GM21529 (cell line): ENCODE data around the gene ACTR1B.
"Not testable (repeated sequence)": the region's sequence is repeated elsewhere in the genome, so short reads cannot be mapped to it uniquely, and the experiment has no call there.

Experiments used
- ATAC-seq: cut with Tn5 transposase; IDR thresholded peaks from one replicate; pipeline ENCODE4 v1.9.1; 2021; ENCODE audit not compliant: unreplicated experiment

ACTR1B gene

DNA sequence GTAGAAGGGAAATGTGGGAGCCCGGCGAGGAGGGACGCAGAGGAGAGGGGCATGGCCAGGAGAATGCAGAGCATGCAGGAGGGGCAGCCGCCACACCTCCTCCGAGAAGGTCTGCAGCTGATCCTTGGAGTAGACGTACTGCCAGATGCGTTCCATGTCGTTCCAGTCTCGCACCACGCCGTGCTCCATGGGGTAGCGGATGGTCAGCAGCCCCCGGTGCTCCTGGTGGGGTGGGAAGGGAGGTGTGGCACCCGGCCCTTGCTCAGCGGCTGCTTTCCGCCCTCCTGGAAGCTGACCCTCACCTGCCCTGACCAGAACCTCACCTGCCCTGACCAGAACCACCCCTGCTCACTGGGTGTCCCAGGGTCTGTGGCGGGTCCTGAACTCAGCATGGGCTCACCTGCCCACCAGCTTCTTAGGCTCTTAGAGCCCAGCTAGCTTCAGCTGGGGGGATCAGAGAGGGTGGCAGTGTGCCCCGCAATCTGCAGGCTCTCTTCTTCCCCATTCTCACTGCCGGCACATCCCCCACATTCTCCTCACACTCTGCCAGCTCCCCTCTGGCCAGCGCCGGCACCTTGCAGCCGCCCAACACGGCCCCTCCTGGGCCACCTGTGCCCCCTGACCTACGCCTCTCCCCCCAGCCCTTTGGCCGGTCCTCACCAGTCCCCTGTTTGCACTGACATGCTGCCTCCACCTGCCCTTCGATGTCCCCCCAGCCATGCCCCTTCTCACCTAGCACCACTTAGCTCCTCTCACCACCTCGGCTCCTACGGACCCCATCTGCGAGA lies 4.4 kb downstream of the ACTR1B start:
- no peak for ATAC-seq

DNA sequence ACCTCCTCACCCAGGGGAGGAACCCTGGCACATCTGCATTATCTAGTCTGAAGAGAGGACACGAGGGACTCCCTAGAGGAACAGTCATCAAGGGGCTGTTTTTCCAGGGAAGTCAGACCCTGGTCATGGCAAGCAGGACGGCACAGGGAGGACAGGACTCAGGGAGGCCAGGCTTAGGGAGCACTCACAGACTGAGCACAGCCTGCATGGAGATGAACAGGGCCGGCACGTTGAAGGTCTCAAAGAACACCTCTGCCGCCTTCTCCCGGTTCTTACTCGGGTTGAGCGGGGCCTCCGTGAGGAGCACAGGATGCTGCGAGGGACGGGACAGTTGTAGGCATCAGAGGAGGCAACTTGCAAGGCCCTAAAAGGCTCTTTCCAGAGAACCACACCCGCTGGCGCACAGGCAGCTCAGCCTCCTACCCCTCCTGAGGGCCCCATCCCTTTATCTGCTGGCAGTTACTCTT lies 5.1 kb downstream of the ACTR1B start:
- no peak for ATAC-seq

DNA sequence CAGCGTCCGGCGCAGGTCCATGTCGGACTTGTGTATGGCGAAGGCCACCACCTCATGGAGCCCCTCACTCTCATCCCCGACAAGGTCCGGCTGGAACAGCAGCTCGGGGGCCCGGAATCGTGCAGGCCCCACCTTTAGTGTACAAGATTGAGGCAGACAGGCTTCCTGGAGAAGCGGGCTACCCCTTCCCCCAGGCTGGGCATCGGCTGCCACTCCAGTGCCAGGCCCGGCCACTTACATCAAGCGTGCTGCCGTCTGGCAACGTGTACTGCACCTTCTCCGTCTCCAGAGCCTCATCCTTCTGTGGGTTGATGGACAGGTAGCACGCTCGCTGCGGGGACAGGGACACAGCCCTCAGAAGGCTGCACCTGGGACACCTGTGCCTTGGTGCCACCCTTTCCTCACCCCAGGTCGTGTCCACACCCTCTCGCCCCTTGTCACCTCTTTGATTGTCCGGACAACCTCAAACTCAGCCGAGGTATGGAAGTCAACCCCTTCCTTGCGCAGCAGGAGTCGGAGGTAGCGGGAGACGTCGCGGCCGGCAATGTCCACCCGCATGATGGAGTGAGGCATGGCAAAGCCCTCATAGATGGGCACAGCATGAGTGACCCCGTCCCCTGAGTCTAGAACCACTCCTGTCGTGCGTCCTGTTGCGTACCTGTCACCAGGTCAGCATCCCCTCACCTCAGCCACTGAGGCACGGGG lies 5.7 kb downstream of the ACTR1B start:
- ATAC-seq, result no peak

DNA sequence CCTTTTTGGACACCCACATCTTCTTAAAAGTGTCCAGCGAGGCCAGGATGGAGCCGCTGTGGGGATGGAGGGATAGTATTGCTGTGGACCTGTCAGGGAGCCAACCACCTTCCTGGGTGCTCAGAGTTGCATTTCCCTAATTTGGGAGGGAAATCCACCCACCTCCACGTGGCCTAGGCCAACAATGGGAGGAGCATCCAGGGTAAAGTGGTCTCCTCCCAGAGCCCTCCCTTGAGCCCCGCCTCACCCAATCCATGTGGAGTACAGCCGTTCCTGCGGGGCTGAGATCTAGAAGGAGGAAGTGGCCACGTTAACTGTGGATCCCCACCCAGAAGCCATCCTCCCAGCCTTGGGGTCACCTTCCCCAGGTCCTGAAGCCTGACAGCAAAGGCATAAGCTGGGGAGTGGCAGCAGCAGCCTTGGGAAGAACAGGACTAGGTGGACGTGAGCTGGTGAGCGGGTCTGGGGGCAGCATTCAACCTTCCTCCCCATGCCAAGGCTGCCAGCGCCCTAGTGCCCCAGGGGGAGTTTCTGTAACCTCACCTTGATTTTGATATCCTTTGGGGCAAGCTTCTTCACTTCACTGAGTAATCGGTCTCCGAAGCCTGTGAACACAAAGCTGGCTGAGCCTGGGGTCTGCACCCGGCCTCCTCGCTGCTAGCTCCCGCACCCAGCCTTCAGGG lies 6.8 kb downstream of the ACTR1B start:
- ATAC-seq, result no peak

DNA sequence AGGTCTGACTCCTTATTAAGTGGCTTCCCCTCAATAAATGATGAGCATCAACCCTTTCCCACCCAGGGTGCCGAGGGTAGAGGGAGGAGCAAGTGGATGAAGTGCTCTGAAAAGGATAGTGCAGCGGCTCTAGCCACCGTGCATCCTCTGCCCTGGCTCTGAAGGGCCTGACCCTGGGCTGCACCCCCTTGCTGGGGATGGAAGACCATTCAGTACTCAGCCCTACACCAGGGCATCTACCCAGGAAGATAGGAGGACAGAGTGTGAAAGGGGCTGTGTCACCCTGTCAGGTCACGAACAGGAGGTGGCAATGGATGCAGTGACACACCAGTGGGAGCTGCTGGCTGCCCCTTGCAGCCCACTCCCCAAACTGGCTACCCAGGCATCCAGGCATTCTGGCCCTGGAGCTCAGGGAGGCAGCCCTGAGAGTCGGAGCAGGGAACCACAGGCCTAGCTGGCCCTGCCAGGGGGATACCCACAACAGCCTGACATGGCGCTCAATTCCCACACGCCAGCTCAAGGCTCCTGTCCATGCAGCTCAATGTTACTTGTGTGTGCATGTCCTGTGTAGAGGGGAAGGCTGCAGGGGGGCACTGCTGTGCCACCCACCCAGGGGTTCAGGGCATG lies 7.6 kb downstream of the ACTR1B start:
- no peak for ATAC-seq

DNA sequence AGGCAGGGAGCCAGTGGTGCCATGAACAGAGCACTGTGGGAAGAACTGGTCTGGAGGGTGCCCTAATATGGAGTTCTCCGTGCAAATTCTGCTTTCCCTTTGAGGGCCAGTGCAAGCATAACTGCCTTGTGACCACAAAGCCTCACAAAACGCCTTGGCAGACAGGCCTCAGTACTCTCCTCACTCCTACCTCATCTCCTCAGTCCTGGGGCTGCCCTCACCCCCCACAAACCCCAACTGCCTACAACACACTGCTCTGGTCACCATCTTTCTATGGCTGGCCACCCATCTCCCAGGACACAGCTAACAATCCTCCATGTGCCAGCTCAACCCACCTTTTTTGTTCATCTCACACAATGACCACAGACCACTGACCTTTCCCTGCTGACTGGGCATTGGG lies 9.1 kb downstream of the ACTR1B start:
- ATAC-seq, result no peak

DNA sequence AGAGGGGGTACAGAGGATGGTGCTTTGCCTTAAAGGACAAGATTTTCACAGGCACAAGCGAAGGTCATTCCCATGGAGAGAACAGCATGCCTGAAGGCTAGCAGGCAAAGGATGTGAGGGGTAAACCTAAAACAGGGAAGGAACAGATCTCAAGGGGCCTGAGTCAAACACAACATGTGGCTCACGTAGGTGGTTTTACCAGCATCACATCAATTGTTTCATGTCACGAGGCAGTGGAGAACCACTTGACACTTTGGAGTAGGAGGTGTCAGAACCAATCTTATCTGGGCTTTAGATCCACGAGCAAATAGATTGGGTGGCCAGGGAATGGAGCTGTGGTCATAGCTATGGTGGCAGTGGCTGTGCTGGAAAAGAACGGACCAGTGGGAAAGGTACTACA lies 9.5 kb downstream of the ACTR1B start:
- no peak for ATAC-seq

DNA sequence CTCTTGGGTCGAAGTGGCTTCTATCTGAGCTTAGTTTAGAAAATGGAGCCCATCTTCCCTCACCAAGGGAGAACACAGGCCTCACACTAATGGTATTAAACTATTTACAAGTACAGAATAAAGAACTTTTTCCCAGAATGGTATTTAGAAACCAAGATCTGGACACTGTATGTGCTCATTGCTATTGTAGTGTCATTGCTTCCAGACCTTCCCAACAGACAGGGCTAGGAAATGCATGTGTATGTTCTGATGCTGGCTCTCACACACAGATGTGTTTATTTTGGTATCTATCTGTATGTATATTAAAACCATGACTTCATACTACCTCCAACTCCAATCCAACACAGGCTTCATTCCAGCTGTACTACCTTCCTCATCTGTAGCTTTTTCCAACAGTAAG lies 10.0 kb downstream of the ACTR1B start:
- no peak for ATAC-seq

DNA sequence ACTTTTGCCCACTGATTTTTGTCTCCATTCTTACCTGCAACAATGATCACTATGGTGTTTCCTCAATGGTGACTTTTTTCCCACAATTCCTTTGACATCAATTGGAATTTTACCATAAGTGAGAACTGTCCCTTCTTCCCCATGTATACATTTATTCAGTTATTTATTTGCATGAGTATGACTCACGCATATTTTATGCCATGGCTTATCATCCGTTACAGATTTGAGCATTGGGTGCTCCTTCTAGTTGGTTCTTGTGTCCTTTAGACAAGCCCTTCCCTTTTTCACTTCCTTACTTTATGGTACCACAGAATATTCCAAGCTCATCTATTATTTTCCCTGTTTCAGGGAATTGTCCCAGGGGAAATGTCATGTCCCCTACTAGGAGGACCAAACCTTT lies 10.4 kb downstream of the ACTR1B start:
- no peak for ATAC-seq

DNA sequence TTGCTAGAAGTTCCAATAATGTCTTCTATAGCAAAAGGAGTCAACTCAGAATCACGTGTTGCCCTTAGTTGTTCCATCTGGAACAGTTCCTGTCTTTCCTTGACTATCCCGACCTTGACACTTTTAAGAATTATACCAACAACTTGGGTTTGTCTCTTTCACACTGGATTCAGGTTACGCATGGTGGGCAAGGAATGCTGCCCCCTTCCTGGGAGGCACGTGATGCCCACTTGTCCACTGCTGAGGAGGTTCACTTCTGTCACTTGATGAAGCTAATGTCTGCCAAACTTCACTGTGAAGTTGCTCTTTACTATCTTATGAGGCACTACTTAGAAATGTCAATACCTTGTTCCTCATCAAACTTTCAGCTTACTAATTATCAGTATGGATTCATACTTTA lies 12.7 kb downstream of the ACTR1B start:
- no peak for ATAC-seq

DNA sequence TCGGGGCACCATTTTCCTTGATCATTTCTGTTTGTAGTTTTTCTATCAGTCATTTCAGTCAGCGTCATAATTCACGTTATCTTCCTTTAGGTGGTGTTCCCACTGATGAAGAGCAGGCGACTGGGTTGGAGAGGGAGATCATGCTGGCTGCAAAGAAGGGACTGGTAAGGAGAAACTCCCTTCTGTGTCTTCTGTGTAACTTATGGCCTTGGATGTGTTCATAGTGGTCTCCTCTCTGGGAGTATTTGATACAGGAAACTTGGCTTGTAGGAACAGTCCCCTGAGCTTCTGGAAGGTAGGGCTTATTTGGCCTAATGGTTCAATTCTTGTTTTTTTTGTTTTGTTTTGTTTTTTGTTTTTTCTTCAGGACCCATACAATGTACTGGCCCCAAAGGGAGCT lies 16.9 kb downstream of the ACTR1B start:
- ATAC-seq, result no peak

DNA sequence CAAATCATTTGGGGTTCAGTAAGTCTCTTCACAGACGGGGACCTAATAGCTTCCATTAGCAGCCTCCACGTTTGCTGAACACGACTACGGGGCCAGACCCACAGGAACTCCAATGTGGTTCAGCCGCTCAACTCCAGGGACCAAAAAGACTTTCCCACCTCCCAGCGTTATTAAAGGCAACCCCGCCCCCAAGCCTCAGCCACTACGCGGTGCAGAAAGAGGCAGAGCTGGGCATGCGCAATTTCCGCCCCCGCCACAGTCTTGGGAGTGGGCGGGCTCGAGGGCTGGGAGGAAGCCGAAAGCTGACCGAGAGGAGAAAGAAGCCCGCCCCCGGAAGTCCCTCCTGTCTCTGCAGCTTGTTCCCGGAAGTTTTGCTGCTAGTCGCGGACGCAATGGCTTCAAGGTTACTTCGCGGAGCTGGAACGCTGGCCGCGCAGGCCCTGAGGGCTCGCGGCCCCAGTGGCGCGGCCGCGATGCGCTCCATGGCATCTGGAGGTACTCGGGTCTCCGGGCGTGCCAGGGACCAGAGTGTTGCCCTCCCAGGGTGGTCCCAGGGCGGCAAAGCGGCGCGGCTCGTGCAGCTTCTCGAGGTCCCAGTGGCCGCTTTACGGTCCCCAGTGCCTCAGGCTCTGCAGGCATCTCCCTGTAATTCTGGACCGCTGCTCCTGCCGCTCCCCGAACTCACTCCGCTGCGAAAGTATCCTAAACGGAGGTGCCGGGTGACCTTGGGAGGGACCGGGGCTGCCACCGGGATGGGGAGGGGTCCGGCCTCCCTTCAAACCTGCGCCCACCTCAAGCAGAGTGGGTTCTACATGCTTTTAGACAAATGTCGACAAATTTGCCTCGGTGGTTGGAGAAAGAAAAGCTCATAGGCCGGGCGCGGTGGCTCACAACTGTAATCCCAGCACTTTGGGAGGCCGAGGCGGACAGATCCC lies 17.9 kb downstream of the ACTR1B start, which contains the start of gene COX5B:
COX5B (plus strand) TSS at position 368 of the 935 bp plus-strand sequence; CDS start at position 393, 25 bp downstream.
- ATAC-seq, result peak; percentile 94

DNA sequence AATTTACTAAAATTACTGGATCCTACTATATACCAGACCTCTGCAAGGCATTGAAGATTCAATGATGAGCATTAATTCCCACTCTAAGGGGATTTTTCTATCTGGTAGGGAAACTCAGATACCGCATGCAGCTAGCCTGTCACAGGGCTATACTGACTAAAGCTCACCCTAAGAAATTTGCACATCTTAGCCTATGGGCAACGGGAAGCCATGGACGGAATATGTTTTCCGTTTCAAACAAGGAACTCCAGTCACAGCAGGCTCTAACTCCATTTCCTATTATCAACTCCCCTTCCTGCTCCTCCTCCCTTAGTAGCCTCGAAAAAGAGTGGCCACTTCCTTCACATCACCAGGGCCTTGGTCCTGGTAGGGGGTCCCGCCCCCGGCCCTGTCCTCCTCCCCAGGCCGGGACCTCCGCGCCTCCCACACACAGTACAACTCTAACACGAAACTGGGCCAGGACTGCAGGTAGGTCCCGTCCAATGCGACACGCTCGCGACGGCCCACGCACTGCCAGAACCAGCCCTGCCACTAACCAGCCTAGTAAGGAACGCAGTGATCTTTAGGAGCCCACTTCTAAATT lies 18.6 kb downstream of the ACTR1B start:
- ATAC-seq, result peak; percentile 37

DNA sequence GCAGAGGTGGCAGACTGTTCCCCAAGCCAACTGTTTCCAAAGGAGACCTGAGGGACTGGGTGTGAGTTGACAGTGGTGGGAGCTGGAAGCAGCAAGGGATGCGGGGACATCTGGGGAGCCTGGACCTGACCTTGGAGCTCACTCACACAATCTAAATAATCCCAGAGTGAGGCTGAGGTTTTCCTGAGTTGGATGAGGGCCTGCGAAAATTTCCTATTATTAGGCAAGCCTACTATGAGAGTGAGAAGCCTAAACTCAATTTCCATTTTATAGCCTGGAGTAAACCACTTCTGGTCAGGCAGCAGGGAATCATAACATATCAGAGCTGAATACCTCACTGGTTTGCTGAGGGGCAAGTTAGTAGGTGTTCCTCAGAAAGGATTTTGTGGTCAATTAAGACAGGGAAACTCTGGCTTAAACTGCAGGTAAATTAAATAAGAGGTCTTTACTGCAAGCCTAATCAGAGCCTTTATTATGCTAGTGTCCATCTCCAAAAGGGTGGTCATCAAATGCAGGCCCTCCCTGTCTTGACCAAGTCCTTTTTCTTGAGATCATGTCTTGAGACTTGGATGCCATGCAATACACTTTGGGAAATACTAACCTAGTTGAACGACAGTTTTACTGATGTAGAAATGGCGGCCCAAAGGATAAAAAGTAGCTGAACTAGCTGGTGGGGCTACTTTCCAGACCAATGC lies 19.7 kb downstream of the ACTR1B start:
- no peak for ATAC-seq

DNA sequence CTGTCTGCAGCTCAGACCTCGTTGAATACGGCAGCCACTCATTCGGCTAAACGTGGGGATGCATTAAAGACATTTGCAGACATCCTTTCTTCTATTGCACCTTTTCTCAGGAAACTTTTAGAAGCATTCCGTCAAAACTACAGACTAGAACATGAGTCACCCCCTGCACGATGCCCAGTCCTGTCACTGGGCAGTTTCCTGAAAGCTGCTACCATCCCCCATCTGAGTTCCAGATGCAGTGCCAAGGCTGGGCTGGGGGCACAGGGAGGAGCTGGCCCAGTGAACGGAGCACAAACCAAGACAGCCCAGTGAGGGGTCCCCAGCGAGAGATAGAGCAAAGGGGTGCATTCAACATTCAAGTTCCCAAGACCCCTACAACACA lies 37.8 kb downstream of the ACTR1B start:
- ATAC-seq, result not testable (repeated sequence)

DNA sequence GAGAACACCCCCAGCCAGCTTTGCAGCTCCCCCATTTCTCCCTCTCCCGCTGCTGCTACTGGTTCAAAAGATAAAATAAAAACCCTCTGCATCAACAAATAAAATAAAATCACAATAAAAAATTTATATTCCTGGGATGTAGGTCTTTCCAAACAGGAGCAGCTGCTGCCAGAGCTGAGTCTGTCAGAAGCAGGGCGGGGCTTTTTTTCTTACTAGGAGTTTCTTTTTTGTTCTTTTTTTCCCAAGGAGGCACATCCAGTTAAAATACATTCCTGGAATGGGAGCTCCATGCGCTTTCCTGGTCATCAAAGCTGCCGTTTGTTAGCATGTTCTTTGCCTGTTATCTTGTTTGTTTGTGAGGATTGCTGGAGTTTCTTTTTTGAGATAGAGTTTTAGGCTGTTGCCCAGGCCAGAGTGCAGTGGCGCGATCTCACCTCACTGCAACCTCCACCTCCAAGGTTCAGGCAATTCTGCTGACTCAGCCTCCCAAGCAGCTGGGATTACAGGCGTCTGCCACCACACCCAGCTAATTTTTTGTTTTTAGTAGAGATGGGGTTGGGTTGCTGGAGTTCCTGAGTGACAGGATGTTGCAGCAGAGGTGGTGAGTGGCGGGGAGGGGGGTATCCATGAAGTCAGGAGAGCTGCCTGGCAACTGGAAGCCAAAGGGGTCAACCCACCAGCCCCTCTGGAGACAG lies 38.3 kb downstream of the ACTR1B start:
- ATAC-seq, result not testable (repeated sequence)

DNA sequence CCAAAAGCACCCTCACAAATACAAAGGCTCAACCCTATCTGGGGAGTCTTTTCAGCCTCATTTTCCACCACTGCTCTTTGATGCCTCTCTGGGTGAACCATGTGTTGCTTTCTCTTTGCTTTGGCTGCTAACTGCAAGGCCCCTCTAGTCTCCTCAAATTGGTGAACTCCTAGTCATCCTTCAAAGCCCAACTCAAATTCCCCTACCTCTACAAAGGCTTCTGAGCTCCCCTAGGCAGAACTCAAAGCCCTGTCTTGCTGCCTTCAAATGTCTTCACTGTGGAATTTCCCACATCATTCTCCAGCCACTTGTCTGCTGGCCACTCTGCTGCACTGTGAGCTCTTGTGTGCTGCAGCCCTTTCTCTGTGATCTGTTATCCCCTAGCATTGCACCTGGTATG lies 40.9 kb downstream of the ACTR1B start:
- ATAC-seq, result not testable (repeated sequence)

DNA sequence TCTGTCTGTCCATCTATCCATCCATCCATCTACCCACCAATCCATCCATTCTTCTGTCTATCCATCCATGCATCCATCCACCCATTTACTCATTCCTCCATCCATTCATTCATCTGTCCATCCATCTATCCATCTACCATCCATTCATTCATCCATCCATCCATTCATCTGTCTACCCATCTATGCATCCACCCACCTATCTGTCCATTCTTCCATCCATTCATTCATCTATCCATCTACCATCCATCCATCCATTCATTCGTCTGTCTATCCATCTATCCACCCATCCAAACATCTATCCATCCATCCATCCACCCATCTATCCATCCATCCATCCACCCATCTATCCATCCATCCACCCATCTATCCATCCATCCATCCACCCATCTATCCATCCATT lies 43.4 kb downstream of the ACTR1B start:
- not testable (repeated sequence) for ATAC-seq
